ENCODE measurements around the gene KBTBD13.

DNA sequence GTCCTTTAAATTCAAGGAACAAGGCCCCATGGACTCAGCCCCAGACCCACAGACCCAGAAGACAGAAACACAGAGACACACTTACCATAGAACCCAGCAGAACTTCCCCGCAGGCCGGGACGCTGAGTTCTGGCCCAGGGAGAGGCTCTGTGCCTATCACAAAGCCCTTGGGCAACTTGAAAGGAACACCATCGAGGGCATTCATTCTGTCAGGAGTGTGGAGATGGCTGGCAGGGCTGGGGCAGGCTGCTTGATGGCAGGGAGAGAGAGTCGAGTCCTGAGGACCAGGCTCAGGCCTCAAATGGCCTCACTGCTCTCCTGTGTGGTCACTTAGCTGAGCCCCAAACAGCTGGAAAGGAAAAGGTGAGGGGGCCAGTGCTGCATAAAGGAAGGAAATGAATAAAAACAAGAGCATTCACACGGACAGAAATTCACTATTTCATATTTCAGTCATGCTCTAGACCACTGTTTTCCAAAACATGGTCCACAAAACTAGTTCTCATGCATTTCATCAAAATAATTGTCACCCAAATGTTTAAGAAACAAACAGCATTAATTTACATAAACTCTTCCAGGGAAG is 29.6 kb downstream of the KBTBD13 start:
- TF ChIP-seq, protein P1, sequence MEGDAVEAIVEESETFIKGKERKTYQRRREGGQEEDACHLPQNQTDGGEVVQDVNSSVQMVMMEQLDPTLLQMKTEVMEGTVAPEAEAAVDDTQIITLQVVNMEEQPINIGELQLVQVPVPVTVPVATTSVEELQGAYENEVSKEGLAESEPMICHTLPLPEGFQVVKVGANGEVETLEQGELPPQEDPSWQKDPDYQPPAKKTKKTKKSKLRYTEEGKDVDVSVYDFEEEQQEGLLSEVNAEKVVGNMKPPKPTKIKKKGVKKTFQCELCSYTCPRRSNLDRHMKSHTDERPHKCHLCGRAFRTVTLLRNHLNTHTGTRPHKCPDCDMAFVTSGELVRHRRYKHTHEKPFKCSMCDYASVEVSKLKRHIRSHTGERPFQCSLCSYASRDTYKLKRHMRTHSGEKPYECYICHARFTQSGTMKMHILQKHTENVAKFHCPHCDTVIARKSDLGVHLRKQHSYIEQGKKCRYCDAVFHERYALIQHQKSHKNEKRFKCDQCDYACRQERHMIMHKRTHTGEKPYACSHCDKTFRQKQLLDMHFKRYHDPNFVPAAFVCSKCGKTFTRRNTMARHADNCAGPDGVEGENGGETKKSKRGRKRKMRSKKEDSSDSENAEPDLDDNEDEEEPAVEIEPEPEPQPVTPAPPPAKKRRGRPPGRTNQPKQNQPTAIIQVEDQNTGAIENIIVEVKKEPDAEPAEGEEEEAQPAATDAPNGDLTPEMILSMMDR (IDR thresholded peaks at IDR 0.05) = no peak
- TF ChIP-seq POLR2A (IDR thresholded peaks at IDR 0.05) = no peak

Measured in heart left ventricle (tissue), 13 donors.